ENCODE measurements around the gene COMMD10. TPM values are rescaled to one million over a fixed set of nuclear protein-coding genes. Genes with fewer than 3 reads are reported as not detected.

COMMD10 gene
- total RNA-seq, 1 donor from 2014 or later: 29.4 TPM

DNA sequence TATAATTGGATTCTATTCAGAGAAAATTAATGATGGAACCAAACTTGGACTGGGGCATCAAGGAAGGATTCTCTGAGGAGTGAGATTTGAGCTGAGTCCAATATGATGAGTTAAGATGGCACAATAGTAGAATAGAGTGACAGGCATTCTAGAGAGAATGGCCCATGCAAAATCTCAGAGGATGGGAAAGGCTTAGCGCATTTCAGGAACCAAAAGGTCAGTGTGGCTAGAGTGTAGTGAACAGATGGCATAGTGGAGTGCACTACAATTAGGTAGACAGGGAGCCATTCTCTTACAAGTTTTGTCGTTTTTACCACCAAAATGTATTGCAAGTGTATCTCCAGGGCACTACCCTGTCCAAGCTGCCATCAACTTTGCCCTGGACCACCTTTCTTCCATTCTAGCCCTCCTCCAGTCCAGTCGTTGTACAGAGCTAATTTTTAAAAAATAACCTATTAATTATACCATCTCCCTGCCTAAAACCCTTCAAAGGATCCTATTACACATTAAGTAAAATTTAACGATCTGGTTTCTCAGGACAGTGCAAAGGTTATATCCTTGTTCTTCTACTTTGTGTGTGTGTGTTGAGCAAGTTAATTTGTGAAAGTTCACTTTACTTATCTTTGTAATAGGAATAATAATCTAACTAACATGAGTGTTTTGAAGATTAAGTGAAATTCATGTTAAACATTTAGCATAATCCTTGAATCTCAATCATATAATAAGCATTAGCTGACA is 211.7 kb downstream of the COMMD10 start:
- peaks cover 2% of the 10 kb centered on the region for H3K9me3 Mint-ChIP-seq
- no peak for DNase-seq (ENCODE audit: low read depth, low spot score)
- TF ChIP-seq CTCF (conservative IDR thresholded peaks at IDR 0.05): no peak
- H3K4me1 Mint-ChIP-seq: no peaks in the 10 kb centered on the region
- peaks cover 34% of the 10 kb centered on the region for H3K36me3 Mint-ChIP-seq (ENCODE audit: low read depth)
- no peak overlapping the region for H3K27ac Mint-ChIP-seq (ENCODE audit: unreplicated experiment)
- H3K27me3 Mint-ChIP-seq (ENCODE audit: low read depth): no peaks in the 10 kb centered on the region
- H3K4me3 Mint-ChIP-seq: no peak overlapping the region

DNA sequence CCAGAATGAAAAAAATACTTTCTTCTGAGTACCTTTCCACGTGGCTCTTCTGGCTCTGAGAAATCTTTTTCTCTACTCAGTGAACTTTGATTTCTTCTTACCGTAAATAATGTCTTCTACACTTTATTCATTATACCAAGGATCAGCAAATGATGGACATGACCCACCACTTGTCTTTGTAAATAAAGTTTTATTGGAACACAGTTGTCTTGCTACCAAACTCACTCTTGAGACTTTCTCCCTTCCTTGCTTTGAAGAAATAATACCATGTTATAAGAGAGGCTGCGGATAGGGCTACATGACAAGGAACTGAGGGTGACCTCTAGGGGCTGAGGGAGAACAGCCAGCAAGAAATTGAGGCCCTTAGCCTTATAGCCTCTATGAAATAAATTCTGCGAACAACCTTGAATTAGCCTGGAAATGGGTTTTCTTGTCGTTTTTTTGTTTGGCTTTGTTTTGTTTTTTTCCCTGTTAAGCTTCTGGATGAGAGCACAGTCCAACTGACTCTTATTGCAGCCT is 212.5 kb downstream of the COMMD10 start:
- no peak overlapping the region for H3K4me3 Mint-ChIP-seq
- no peaks in the 10 kb centered on the region for H3K27me3 Mint-ChIP-seq (ENCODE audit: low read depth)
- no peak overlapping the region for H3K27ac Mint-ChIP-seq (ENCODE audit: unreplicated experiment)
- TF ChIP-seq CTCF (conservative IDR thresholded peaks at IDR 0.05): no peak
- no peaks in the 10 kb centered on the region for H3K4me1 Mint-ChIP-seq
- H3K9me3 Mint-ChIP-seq: peaks cover 2% of the 10 kb centered on the region
- DNase-seq (ENCODE audit: low read depth, low spot score): no peak
- H3K36me3 Mint-ChIP-seq (ENCODE audit: low read depth): peaks cover 37% of the 10 kb centered on the region

- Mint-ChIP-seq H3K27ac (ENCODE audit: unreplicated experiment) (no peak overlapping the region), H3K36me3 (ENCODE audit: low read depth) (peaks cover 56% of the 10 kb centered on the region), H3K4me1 (no peaks in the 10 kb centered on the region), H3K9me3 (peaks cover 2% of the 10 kb centered on the region), H3K27me3 (ENCODE audit: low read depth) (no peaks in the 10 kb centered on the region), H3K4me3 (no peak overlapping the region)
- no peak for TF ChIP-seq CTCF (conservative IDR thresholded peaks at IDR 0.05)
- no peak for DNase-seq (ENCODE audit: low read depth, low spot score)
These were observed 215.2 kb downstream of the COMMD10 start for GRCh38 chr5:116299746-116300640.

DNA sequence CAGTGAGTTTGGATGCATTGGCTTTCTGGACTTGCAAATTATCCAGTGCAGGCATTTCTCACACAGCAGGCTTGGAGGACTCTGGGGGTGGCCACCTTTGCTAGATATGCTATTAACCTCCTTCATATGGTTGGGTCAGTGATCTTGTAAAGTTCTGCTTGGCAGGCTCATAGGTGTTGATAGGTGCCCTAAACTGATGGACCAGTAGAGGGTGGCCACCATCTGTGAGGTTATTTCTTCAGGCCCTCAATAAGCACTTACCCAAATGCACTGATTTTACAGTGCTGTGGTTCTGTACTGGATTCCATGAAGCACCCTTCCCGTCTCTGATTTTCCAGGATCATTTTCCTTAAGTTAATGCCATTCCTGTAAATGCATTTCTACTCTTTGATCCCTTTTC is 216.3 kb downstream of the COMMD10 start:
- H3K4me3 Mint-ChIP-seq: no peak overlapping the region
- TF ChIP-seq CTCF (conservative IDR thresholded peaks at IDR 0.05): no peak
- H3K9me3 Mint-ChIP-seq: peaks cover 7% of the 10 kb centered on the region
- H3K27me3 Mint-ChIP-seq (ENCODE audit: low read depth): no peaks in the 10 kb centered on the region
- no peak for DNase-seq (ENCODE audit: low read depth, low spot score)
- H3K36me3 Mint-ChIP-seq (ENCODE audit: low read depth): peaks cover 65% of the 10 kb centered on the region
- no peak overlapping the region for H3K27ac Mint-ChIP-seq (ENCODE audit: unreplicated experiment)
- H3K4me1 Mint-ChIP-seq: no peaks in the 10 kb centered on the region

- no peak for DNase-seq (ENCODE audit: low read depth, low spot score)
- H3K4me3 Mint-ChIP-seq: no peak overlapping the region
- H3K27ac Mint-ChIP-seq (ENCODE audit: unreplicated experiment): peak overlapping the region; percentile 27
- H3K4me1 Mint-ChIP-seq: no peaks in the 10 kb centered on the region
- H3K36me3 Mint-ChIP-seq (ENCODE audit: low read depth): peaks cover 64% of the 10 kb centered on the region
- no peak for TF ChIP-seq CTCF (conservative IDR thresholded peaks at IDR 0.05)
- no peaks in the 10 kb centered on the region for H3K27me3 Mint-ChIP-seq (ENCODE audit: low read depth)
- H3K9me3 Mint-ChIP-seq: peaks cover 11% of the 10 kb centered on the region
These were observed 218.5 kb downstream of the COMMD10 start for GRCh38 chr5:116303340-116303739.

Measured in neural crest cell (in vitro differentiated cells).